Lung (tissue), 12 donors: Measurements from ENCODE around the gene DNAJC11. TPM values are rescaled to one million over a fixed set of nuclear protein-coding genes. Genes with fewer than 3 reads are reported as not detected.

Experiments used
- ATAC-seq: fragments of 200-7000 bp; cut with Tn5 transposase; one replicate; pipeline ENCODE4 v1.9.1; 2020; ENCODE audit warnings: moderate number of reproducible peaks; ENCODE audit not compliant: insufficient read depth, low FRiP score
- DNase-seq, 3 donors: peaks; one replicate each; pipeline ENCODE4 v3.0.0-alpha.2; 2013 to 2017
- H3K27ac ChIP-seq, 2 donors: one replicate each; pipeline ENCODE4 v1.5.1; 2013; ENCODE audit warnings: mild to moderate bottlenecking in 2 of 2, moderate library complexity in 2 of 2, control low read depth in 1 of 2, inconsistent platforms in 1 of 2, low read depth in 1 of 2, low read length in 1 of 2
- H3K27me3 ChIP-seq, 3 donors: one replicate each; pipeline ENCODE4 v1.5.1; 2013; ENCODE audit warnings: low read length in 2 of 3; ENCODE audit not compliant: control insufficient read depth in 3 of 3, insufficient read depth in 3 of 3
- H3K36me3 ChIP-seq, 4 donors: one replicate each; pipeline ENCODE4 v1.5.1; 2013; ENCODE audit warnings: low read length in 4 of 4, mild to moderate bottlenecking in 1 of 4, moderate library complexity in 1 of 4; ENCODE audit not compliant: control insufficient read depth in 4 of 4, insufficient read depth in 4 of 4
- H3K4me1 ChIP-seq, 5 donors: one replicate each; pipeline ENCODE4 v1.5.1; 2013; ENCODE audit warnings: low read length in 5 of 5, mild to moderate bottlenecking in 2 of 5, moderate library complexity in 1 of 5; ENCODE audit not compliant: control insufficient read depth in 5 of 5, insufficient read depth in 5 of 5
- H3K4me3 ChIP-seq: one replicate; pipeline ENCODE4 v1.5.1; 2013; ENCODE audit warnings: mild to moderate bottlenecking, control low read depth, moderate library complexity
- H3K9ac ChIP-seq, 2 donors: one replicate each; pipeline ENCODE4 v1.5.1; 2013; ENCODE audit warnings: low read length in 2 of 2, control low read depth in 1 of 2; ENCODE audit not compliant: insufficient read depth in 1 of 2
- H3K9me3 ChIP-seq, 4 donors: one replicate each; pipeline ENCODE4 v1.5.1; 2013; ENCODE audit warnings: low read length in 3 of 4, mild to moderate bottlenecking in 1 of 4, moderate library complexity in 1 of 4; ENCODE audit not compliant: control insufficient read depth in 4 of 4, insufficient read depth in 3 of 4
- WGBS, 2 donors: extraction: QIAGEN DNeasy Blood & Tissue Kit; methylation state at CpG; one replicate each; pipeline ENCODE4 v1.1.7; 2013; 5-methylcytosine and 5-hydroxymethylcytosine counted together
- polyA plus RNA-seq, 2 donors: library from polyadenylated mRNA; stranded (reverse); fragments of 200-250 nt; gene quantifications; one replicate each; pipeline ENCODE4 v1.2.1, GENCODE V29; 2013
- total RNA-seq, 2 donors: library from RNA; depleted of rRNA in 1 of 2; stranded (reverse); fragments of >200 nt in 1 of 2; gene quantifications; one replicate each; pipeline ENCODE4 v1.2.1, GENCODE V29; 2014 to 2021
- TF ChIP-seq, protein P1 (sequence below): IDR thresholded peaks from 2 replicates; pipeline ENCODE4 v1.5.1; 2012; ENCODE audit warnings: mild to moderate bottlenecking; ENCODE audit errors: control extremely low read depth, extremely low read depth
- donor health status: control.
- donor health status: control.
- donor health status: Bipolar disorder and iron deficiency.
- donor health status: healthy.
- donor health status: DM: yes; HTN: yes; CAD: no.

DNAJC11 gene
- total and polyA plus RNA-seq, 4 donors, result 18.6 to 43.0 (median 30.4) TPM

DNA sequence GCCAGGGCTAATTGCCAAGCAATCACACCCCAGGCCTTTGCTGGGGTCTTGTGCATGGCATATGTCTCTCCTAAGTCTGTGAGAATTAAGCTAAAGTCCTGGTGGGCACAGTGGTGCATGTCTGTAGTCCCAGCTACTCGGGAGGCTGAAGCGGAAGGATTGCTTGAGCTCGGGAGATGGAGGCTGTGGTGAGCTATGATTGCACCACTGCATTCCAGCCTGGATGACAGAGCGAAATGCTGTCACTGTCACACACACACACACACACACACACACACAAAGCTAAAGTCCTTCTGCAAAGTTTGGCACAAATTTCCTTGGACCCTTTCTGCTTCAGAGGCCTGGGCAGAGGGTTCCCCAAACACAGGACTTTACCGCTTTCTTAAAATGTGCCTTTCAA lies 31.3 kb upstream of the DNAJC11 start:
- TF ChIP-seq, protein P1, sequence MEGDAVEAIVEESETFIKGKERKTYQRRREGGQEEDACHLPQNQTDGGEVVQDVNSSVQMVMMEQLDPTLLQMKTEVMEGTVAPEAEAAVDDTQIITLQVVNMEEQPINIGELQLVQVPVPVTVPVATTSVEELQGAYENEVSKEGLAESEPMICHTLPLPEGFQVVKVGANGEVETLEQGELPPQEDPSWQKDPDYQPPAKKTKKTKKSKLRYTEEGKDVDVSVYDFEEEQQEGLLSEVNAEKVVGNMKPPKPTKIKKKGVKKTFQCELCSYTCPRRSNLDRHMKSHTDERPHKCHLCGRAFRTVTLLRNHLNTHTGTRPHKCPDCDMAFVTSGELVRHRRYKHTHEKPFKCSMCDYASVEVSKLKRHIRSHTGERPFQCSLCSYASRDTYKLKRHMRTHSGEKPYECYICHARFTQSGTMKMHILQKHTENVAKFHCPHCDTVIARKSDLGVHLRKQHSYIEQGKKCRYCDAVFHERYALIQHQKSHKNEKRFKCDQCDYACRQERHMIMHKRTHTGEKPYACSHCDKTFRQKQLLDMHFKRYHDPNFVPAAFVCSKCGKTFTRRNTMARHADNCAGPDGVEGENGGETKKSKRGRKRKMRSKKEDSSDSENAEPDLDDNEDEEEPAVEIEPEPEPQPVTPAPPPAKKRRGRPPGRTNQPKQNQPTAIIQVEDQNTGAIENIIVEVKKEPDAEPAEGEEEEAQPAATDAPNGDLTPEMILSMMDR, result no peak
- no peak overlapping the region for H3K9ac ChIP-seq
- H3K9me3 ChIP-seq, result no peaks in the 10 kb centered on the region
- H3K27me3 ChIP-seq, result peaks cover 0 to 20% (median 2%) of the 10 kb centered on the region in 3 donors
- H3K4me3 ChIP-seq, result no peak overlapping the region
- no peak overlapping the region for H3K27ac ChIP-seq
- no peaks in the 10 kb centered on the region for H3K4me1 ChIP-seq
- 87 to 92% methylated on average over 5 of the region's 5 CpGs for WGBS, 2 donors
- ATAC-seq (no peak), DNase-seq (no peak)
- H3K36me3 ChIP-seq, result no peaks in the 10 kb centered on the region

DNA sequence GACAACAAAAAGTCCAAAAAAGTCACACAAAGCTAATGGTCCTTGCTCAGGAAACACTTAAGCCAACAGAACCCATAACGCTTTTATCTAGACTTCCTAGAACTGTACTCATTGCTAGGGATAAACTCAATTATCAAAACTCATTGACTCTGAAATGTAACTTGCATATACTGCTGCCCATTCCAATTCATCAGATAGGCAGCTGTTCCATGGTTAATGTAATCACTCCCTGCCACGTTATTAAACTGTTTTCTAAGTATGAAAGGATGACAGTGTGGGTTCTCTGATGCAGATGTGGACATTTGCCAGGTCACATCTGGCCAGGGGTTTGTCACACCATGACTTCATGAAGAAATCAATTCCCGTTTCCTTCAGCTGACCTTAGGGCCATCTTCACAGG lies 30.3 kb upstream of the DNAJC11 start:
- no peaks in the 10 kb centered on the region for H3K9me3 ChIP-seq
- peaks cover 0 to 20% (median 2%) of the 10 kb centered on the region in 3 donors for H3K27me3 ChIP-seq
- WGBS, 2 donors, result 64 to 74% methylated on average over 3 of the region's 3 CpGs
- ATAC-seq, result no peak
- H3K9ac ChIP-seq, result no peak overlapping the region
- H3K27ac ChIP-seq, result no peak overlapping the region
- TF ChIP-seq, protein P1, result no peak
- H3K4me1 ChIP-seq, result no peaks in the 10 kb centered on the region
- H3K36me3 ChIP-seq, result no peaks in the 10 kb centered on the region
- no peak overlapping the region for H3K4me3 ChIP-seq
- DNase-seq, result peak in 1 of 3 donors; percentile 15

DNA sequence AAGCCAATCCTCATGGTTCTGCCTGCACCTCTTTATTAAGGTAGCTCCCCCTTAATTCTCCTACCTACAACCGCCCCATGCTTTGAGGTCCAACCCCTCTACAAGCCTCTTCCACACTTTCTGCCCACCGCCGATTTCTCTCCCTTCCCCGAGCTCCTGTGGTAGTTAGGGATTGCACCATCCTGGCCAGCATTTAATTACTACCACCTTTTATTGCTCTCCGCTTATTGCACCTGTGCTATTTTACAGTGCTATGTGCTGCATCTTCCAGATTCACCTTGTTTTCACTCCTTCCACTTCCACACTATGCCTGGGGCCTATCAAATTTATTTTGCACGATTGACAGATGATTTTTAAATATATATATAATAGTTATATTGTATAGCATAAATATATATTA lies 29.3 kb upstream of the DNAJC11 start:
- no peaks in the 10 kb centered on the region for H3K9me3 ChIP-seq
- peaks cover 0 to 18% (median 2%) of the 10 kb centered on the region in 3 donors for H3K27me3 ChIP-seq
- 86 to 88% methylated on average over 6 of the region's 6 CpGs for WGBS, 2 donors
- no peak for ATAC-seq
- H3K4me3 ChIP-seq, result no peak overlapping the region
- H3K4me1 ChIP-seq, result no peaks in the 10 kb centered on the region
- H3K9ac ChIP-seq, result no peak overlapping the region
- TF ChIP-seq, protein P1, result no peak
- no peak for DNase-seq
- H3K36me3 ChIP-seq, result no peaks in the 10 kb centered on the region
- no peak overlapping the region for H3K27ac ChIP-seq

DNA sequence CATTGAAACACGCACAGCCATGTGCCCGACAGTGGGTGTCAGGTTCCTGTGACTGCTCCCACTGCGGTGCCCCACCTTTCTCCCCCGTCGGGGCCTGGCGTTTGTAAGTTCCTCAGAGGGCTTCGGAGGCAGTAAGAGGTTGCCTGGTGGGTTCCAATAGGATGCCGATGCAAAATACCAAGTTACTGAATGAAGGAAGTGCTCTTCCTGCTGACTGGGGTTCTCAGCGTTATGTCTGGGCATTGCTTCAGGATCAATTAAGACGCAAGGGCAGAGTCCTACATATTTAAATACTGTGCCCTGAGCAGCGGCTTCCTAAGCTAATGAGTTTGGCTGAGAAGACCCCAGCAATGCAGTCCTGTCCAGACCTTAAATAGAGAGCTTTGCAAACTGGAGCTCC lies 28.9 kb upstream of the DNAJC11 start:
- H3K27me3 ChIP-seq, result peaks cover 0 to 15% (median 2%) of the 10 kb centered on the region in 3 donors
- no peak overlapping the region for H3K27ac ChIP-seq
- H3K9ac ChIP-seq, result no peak overlapping the region
- DNase-seq, result no peak
- WGBS, 2 donors, result 33 to 40% methylated on average over 11 of the region's 11 CpGs
- no peak overlapping the region for H3K4me3 ChIP-seq
- H3K9me3 ChIP-seq, result no peaks in the 10 kb centered on the region
- H3K36me3 ChIP-seq, result no peaks in the 10 kb centered on the region
- TF ChIP-seq, protein P1, result no peak
- H3K4me1 ChIP-seq, result no peaks in the 10 kb centered on the region
- ATAC-seq, result no peak
